ENCODE data around the gene OASL. TPM values are rescaled to one million over a fixed set of nuclear protein-coding genes. Genes with fewer than 3 reads are reported as not detected.

The OASL gene
- polyA plus RNA-seq, 1 experiment: 0.05 TPM

- H3K4me3 ChIP-seq (ENCODE audit: low read depth, low read length): no peak overlapping the region
- H3K27ac ChIP-seq (ENCODE audit: low read depth, low read length): no peak overlapping the region
- no peaks in the 10 kb centered on the region for H3K9me3 ChIP-seq (ENCODE audit: control insufficient read depth, insufficient read depth, low read length)
- ChIA-PET POLR2A (no interaction called here), CTCF (no interaction called here)
- peaks cover 2% of the 10 kb centered on the region for H3K27me3 ChIP-seq (ENCODE audit: control insufficient read depth, insufficient read depth, low read length)
- TF ChIP-seq CTCF (IDR thresholded peaks at IDR 0.05; ENCODE audit: low read depth, low read length): no peak
- DNase-seq (ENCODE audit: low read depth, low spot score): no peak
Measured at GRCh38 chr12:120983759-120984158, 55.3 kb downstream of the OASL start.

GRCh38 chr12:120982659-120983058 lies 56.4 kb downstream of the OASL start:
- Histone ChIP-seq H3K4me3 (ENCODE audit: low read depth, low read length) (no peak overlapping the region), H3K27ac (ENCODE audit: low read depth, low read length) (no peak overlapping the region), H3K9me3 (ENCODE audit: control insufficient read depth, insufficient read depth, low read length) (no peaks in the 10 kb centered on the region), H3K27me3 (ENCODE audit: control insufficient read depth, insufficient read depth, low read length) (peaks cover 2% of the 10 kb centered on the region)
- POLR2A ChIA-PET: no interaction called here
- TF ChIP-seq CTCF (IDR thresholded peaks at IDR 0.05; ENCODE audit: low read depth, low read length): no peak
- CTCF ChIA-PET: interaction anchor here (0.6 to 3.4 kb wide), 3 partner anchors 11 to 336 kb away, joined by 3 to 15 read pairs (median 3); no protein-coding TSS in a partner anchor
- no peak for DNase-seq (ENCODE audit: low read depth, low spot score)

GRCh38 chr12:120981407-120981941 lies 57.6 kb downstream of the OASL start:
- ChIA-PET POLR2A (no interaction called here), CTCF (interaction anchor here (1.1 to 3.4 kb wide), 2 partner anchors 10 to 335 kb away, joined by 3 to 15 read pairs; no protein-coding TSS in a partner anchor)
- Histone ChIP-seq H3K27me3 (ENCODE audit: control insufficient read depth, insufficient read depth, low read length) (peaks cover 2% of the 10 kb centered on the region), H3K9me3 (ENCODE audit: control insufficient read depth, insufficient read depth, low read length) (no peaks in the 10 kb centered on the region), H3K27ac (ENCODE audit: low read depth, low read length) (no peak overlapping the region), H3K4me3 (ENCODE audit: low read depth, low read length) (no peak overlapping the region)
- DNase-seq (ENCODE audit: low read depth, low spot score): no peak
- no peak for TF ChIP-seq CTCF (IDR thresholded peaks at IDR 0.05; ENCODE audit: low read depth, low read length)

- no peak for TF ChIP-seq CTCF (IDR thresholded peaks at IDR 0.05; ENCODE audit: low read depth, low read length)
- Histone ChIP-seq H3K4me3 (ENCODE audit: low read depth, low read length) (no peak overlapping the region), H3K27ac (ENCODE audit: low read depth, low read length) (no peak overlapping the region), H3K27me3 (ENCODE audit: control insufficient read depth, insufficient read depth, low read length) (peaks cover 2% of the 10 kb centered on the region), H3K9me3 (ENCODE audit: control insufficient read depth, insufficient read depth, low read length) (no peaks in the 10 kb centered on the region)
- no peak for DNase-seq (ENCODE audit: low read depth, low spot score)
- POLR2A ChIA-PET: no interaction called here
- CTCF ChIA-PET: interaction anchor here (0.6 to 3.4 kb wide), 2 partner anchors 9 to 42 kb away, joined by 3 to 15 read pairs; no protein-coding TSS in a partner anchor
Measured at GRCh38 chr12:120980800-120981368, 58.2 kb downstream of the OASL start.

GRCh38 chr12:120979862-120980696 lies 59.0 kb downstream of the OASL start:
- Histone ChIP-seq H3K27ac (ENCODE audit: low read depth, low read length) (no peak overlapping the region), H3K4me3 (ENCODE audit: low read depth, low read length) (no peak overlapping the region), H3K27me3 (ENCODE audit: control insufficient read depth, insufficient read depth, low read length) (peaks cover 2% of the 10 kb centered on the region), H3K9me3 (ENCODE audit: control insufficient read depth, insufficient read depth, low read length) (no peaks in the 10 kb centered on the region)
- ChIA-PET CTCF (interaction anchor here (0.6 to 3.4 kb wide), 2 partner anchors 8 to 41 kb away, joined by 3 to 15 read pairs; no protein-coding TSS in a partner anchor), POLR2A (no interaction called here)
- DNase-seq (ENCODE audit: low read depth, low spot score): no peak
- TF ChIP-seq CTCF (IDR thresholded peaks at IDR 0.05; ENCODE audit: low read depth, low read length): no peak

All from AG04450 (cell line).